ENCODE data around the gene GIT1. TPM values are rescaled to one million over a fixed set of nuclear protein-coding genes. Genes with fewer than 3 reads are reported as not detected.

Gene GIT1
- polyA plus RNA-seq, 1 of the 3 experiments (the other 2 are of a cell fraction): 42.9 TPM

DNA sequence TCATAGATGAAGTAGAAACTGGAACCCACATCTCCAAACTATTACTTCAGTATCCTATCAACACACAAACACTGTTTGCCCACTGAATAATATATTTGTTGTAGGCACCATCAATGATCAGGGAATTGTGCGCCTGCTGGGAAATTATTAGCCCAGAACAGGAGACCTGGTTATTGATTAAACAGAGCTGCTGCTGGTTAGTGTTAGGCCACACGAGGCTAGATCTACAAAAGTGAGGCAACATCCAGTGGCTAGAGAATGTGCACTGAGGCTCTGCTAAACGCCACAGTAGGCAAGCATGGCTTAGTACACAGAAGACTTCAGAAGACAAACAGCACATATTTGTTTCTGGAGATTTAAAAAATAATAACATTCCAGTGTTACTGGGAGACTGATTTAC, 33.6 kb downstream of the GIT1 start:
- POLR2A ChIA-PET: interaction anchor here (1.0 kb wide), 1 partner anchor 11 kb away, joined by 3 read pairs; the partner anchor contains the start of gene ABHD15
- WGBS (ENCODE audit: low lambda C conversion rate): 74% methylated on average over 3 of the region's 3 CpGs
- peaks cover 0 to 3% of the 10 kb centered on the region in 2 experiments for H3K36me3 ChIP-seq (replicated peaks in 1 of 2; ENCODE audit: control insufficient read depth in 1 of 2, insufficient read depth in 2 of 2, low read length in 1 of 2)
- no peak overlapping the region for H3K4me3 ChIP-seq (ENCODE audit: low read depth in 2 of 2, low read length in 1 of 2)
- peaks cover 0 to 2% of the 10 kb centered on the region in 2 experiments; a peak in 1 of 4 replicates for H3K4me1 ChIP-seq (ENCODE audit: control insufficient read depth in 1 of 2, insufficient read depth in 2 of 2, low read depth in 1 of 2, low read length in 1 of 2)
- TF ChIP-seq RXRA (IDR thresholded peaks at IDR 0.05; ENCODE audit: borderline replicate concordance, low read depth): no peak
- no peak for TF ChIP-seq YY1 (IDR thresholded peaks at IDR 0.05; ENCODE audit: low read depth)
- TF ChIP-seq RAD21 (IDR thresholded peaks at IDR 0.05; ENCODE audit: low read length): no peak
- TF ChIP-seq, protein P1, sequence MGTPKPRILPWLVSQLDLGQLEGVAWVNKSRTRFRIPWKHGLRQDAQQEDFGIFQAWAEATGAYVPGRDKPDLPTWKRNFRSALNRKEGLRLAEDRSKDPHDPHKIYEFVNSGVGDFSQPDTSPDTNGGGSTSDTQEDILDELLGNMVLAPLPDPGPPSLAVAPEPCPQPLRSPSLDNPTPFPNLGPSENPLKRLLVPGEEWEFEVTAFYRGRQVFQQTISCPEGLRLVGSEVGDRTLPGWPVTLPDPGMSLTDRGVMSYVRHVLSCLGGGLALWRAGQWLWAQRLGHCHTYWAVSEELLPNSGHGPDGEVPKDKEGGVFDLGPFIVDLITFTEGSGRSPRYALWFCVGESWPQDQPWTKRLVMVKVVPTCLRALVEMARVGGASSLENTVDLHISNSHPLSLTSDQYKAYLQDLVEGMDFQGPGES (IDR thresholded peaks at IDR 0.05; ENCODE audit: low read depth, low read length): no peak
- no peak for TF ChIP-seq POLR2AphosphoS5 (IDR thresholded peaks at IDR 0.05; ENCODE audit: low read depth, low read length)
- no peak for TF ChIP-seq RFX5 (IDR thresholded peaks at IDR 0.05; ENCODE audit: low read length)
- TF ChIP-seq, protein P2, sequence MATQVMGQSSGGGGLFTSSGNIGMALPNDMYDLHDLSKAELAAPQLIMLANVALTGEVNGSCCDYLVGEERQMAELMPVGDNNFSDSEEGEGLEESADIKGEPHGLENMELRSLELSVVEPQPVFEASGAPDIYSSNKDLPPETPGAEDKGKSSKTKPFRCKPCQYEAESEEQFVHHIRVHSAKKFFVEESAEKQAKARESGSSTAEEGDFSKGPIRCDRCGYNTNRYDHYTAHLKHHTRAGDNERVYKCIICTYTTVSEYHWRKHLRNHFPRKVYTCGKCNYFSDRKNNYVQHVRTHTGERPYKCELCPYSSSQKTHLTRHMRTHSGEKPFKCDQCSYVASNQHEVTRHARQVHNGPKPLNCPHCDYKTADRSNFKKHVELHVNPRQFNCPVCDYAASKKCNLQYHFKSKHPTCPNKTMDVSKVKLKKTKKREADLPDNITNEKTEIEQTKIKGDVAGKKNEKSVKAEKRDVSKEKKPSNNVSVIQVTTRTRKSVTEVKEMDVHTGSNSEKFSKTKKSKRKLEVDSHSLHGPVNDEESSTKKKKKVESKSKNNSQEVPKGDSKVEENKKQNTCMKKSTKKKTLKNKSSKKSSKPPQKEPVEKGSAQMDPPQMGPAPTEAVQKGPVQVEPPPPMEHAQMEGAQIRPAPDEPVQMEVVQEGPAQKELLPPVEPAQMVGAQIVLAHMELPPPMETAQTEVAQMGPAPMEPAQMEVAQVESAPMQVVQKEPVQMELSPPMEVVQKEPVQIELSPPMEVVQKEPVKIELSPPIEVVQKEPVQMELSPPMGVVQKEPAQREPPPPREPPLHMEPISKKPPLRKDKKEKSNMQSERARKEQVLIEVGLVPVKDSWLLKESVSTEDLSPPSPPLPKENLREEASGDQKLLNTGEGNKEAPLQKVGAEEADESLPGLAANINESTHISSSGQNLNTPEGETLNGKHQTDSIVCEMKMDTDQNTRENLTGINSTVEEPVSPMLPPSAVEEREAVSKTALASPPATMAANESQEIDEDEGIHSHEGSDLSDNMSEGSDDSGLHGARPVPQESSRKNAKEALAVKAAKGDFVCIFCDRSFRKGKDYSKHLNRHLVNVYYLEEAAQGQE (IDR thresholded peaks at IDR 0.05; ENCODE audit: low read depth, low read length): no peak
- TF ChIP-seq NRF1 (IDR thresholded peaks at IDR 0.05; ENCODE audit: low read depth, low read length): no peak
- TF ChIP-seq EZH2phosphoT487 (IDR thresholded peaks at IDR 0.05; ENCODE audit: borderline replicate concordance, low read depth): no peak
- TF ChIP-seq SIN3A (IDR thresholded peaks at IDR 0.05; ENCODE audit: borderline replicate concordance, low read depth, low read length): no peak
- TF ChIP-seq, protein P3, sequence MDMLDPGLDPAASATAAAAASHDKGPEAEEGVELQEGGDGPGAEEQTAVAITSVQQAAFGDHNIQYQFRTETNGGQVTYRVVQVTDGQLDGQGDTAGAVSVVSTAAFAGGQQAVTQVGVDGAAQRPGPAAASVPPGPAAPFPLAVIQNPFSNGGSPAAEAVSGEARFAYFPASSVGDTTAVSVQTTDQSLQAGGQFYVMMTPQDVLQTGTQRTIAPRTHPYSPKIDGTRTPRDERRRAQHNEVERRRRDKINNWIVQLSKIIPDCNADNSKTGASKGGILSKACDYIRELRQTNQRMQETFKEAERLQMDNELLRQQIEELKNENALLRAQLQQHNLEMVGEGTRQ (IDR thresholded peaks at IDR 0.05; ENCODE audit: borderline replicate concordance, low read depth, low read length): no peak
- TF ChIP-seq FOSL2 (IDR thresholded peaks at IDR 0.05; ENCODE audit: borderline replicate concordance, low read depth): no peak
- TF ChIP-seq GABPA (IDR thresholded peaks at IDR 0.05; ENCODE audit: low read depth): no peak
- TF ChIP-seq, protein P4, sequence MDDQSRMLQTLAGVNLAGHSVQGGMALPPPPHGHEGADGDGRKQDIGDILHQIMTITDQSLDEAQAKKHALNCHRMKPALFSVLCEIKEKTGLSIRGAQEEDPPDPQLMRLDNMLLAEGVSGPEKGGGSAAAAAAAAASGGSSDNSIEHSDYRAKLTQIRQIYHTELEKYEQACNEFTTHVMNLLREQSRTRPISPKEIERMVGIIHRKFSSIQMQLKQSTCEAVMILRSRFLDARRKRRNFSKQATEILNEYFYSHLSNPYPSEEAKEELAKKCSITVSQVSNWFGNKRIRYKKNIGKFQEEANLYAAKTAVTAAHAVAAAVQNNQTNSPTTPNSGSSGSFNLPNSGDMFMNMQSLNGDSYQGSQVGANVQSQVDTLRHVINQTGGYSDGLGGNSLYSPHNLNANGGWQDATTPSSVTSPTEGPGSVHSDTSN (IDR thresholded peaks at IDR 0.05): no peak
- no peak for TF ChIP-seq MEF2A (IDR thresholded peaks at IDR 0.05; ENCODE audit: borderline replicate concordance, low read depth)
- no peak for TF ChIP-seq NFIC (IDR thresholded peaks at IDR 0.05; ENCODE audit: borderline replicate concordance)
- TF ChIP-seq CHD2 (IDR thresholded peaks at IDR 0.05; ENCODE audit: low read length, partially characterized antibody): no peak
- no peak for TF ChIP-seq MXI1 (IDR thresholded peaks at IDR 0.05; ENCODE audit: low read depth, low read length)
- TF ChIP-seq SMC3 (IDR thresholded peaks at IDR 0.05; ENCODE audit: low read depth, low read length): no peak
- H4K20me1 ChIP-seq (ENCODE audit: insufficient read depth): no peaks in the 10 kb centered on the region
- H2AFZ ChIP-seq (ENCODE audit: low read depth): no peak overlapping the region
- no peaks in the 10 kb centered on the region for H3K27me3 ChIP-seq (ENCODE audit: insufficient read depth)
- no peaks in the 10 kb centered on the region for H3F3A ChIP-seq (replicated peaks; ENCODE audit: insufficient read depth)
- no peak overlapping the region for H3K27ac ChIP-seq (ENCODE audit: low read depth in 2 of 2, low read length in 1 of 2)
- no peaks in the 10 kb centered on the region for H3K79me2 ChIP-seq (ENCODE audit: insufficient read depth)
- H3K9me3 ChIP-seq: no peaks in the 10 kb centered on the region
- no peaks in the 10 kb centered on the region for H3K9me2 ChIP-seq
- no peak for DNase-seq
- CTCF ChIA-PET: interaction anchor here (0.5 to 3.8 kb wide), 6 partner anchors 8 to 265 kb away, joined by 3 to 22 read pairs (median 6); no protein-coding TSS in a partner anchor
- H3K9ac ChIP-seq: no peak overlapping the region
- H3K4me2 ChIP-seq: no peak overlapping the region
